ENCODE measurements around the gene NUP62CL. TPM values are rescaled to one million over a fixed set of nuclear protein-coding genes. Genes with fewer than 3 reads are reported as not detected.

Gene NUP62CL
- total RNA-seq, 4 donors from 2014 or later = 0.66 TPM; not detected in 3

GRCh38 chrX:107213477-107213876 is 7.2 kb upstream of the NUP62CL start:
- no peaks in the 10 kb centered on the region for H3K9me3 ChIP-seq
- WGBS, 2 donors = 76 to 85% methylated on average over 1 of the region's 1 CpG
- TF ChIP-seq EP300 (IDR thresholded peaks at IDR 0.05) (no peak), CTCF (IDR thresholded peaks at IDR 0.05) (no peak), POLR2A (IDR thresholded peaks at IDR 0.05) (no peak)
- H3K27ac ChIP-seq = no peak overlapping the region
- DNase-seq (ENCODE audit: low spot score in 2 of 2) = no peak
- no peaks in the 10 kb centered on the region for H3K36me3 ChIP-seq
- no peaks in the 10 kb centered on the region for H3K4me1 ChIP-seq
- peaks cover 0 to 9% of the 10 kb centered on the region in 2 donors for H3K27me3 ChIP-seq
- no peak overlapping the region for H3K4me3 ChIP-seq

GRCh38 chrX:107207943-107208342 is 1.7 kb upstream of the NUP62CL start:
- H3K36me3 ChIP-seq = no peaks in the 10 kb centered on the region
- H3K9me3 ChIP-seq = no peaks in the 10 kb centered on the region
- WGBS, 2 donors = 93 to 96% methylated on average over 9 of the region's 9 CpGs
- no peak overlapping the region for H3K4me3 ChIP-seq
- no peaks in the 10 kb centered on the region for H3K4me1 ChIP-seq
- DNase-seq (ENCODE audit: low spot score in 2 of 2) = no peak
- peaks cover 0 to 8% of the 10 kb centered on the region in 2 donors for H3K27me3 ChIP-seq
- no peak overlapping the region for H3K27ac ChIP-seq
- no peak for TF ChIP-seq CTCF (IDR thresholded peaks at IDR 0.05)
- no peak for TF ChIP-seq POLR2A (IDR thresholded peaks at IDR 0.05)
- no peak for TF ChIP-seq EP300 (IDR thresholded peaks at IDR 0.05)

- Histone ChIP-seq H3K27ac (no peak overlapping the region), H3K36me3 (no peaks in the 10 kb centered on the region), H3K27me3 (peaks cover 0 to 8% of the 10 kb centered on the region in 2 donors), H3K4me1 (no peaks in the 10 kb centered on the region), H3K9me3 (no peaks in the 10 kb centered on the region), H3K4me3 (no peak overlapping the region)
- TF ChIP-seq CTCF (IDR thresholded peaks at IDR 0.05) = no peak
- TF ChIP-seq POLR2A (IDR thresholded peaks at IDR 0.05) = no peak
- TF ChIP-seq EP300 (IDR thresholded peaks at IDR 0.05) = no peak
- no peak for DNase-seq (ENCODE audit: low spot score in 2 of 2)
- 83 to 97% methylated on average over 7 of the region's 7 CpGs for WGBS, 2 donors
These were observed 856 bp upstream of the NUP62CL start for GRCh38 chrX:107207089-107207488.

- Histone ChIP-seq H3K27me3 (peaks cover 0 to 11% of the 10 kb centered on the region in 2 donors), H3K9me3 (no peaks in the 10 kb centered on the region), H3K4me1 (no peaks in the 10 kb centered on the region), H3K27ac (no peak overlapping the region), H3K36me3 (no peaks in the 10 kb centered on the region), H3K4me3 (peak overlapping the region in 2 of 4 donors; percentile 38 to 49)
- TF ChIP-seq EP300 (IDR thresholded peaks at IDR 0.05) (no peak), POLR2A (IDR thresholded peaks at IDR 0.05) (no peak), CTCF (IDR thresholded peaks at IDR 0.05) (no peak)
- DNase-seq (ENCODE audit: low spot score in 2 of 2) = no peak
- WGBS, 2 donors = 56 to 71% methylated on average over 9 of the region's 9 CpGs
These were observed 448 bp upstream of the NUP62CL start for GRCh38 chrX:107206697-107207065.

GRCh38 chrX:107204068-107204605 is 2.1 kb downstream of the NUP62CL start:
- no peaks in the 10 kb centered on the region for H3K4me1 ChIP-seq
- no peak overlapping the region for H3K27ac ChIP-seq
- H3K27me3 ChIP-seq = peaks cover 0 to 13% of the 10 kb centered on the region in 2 donors
- 73 to 77% methylated on average over 6 of the region's 6 CpGs for WGBS, 2 donors
- H3K36me3 ChIP-seq = no peaks in the 10 kb centered on the region
- TF ChIP-seq EP300 (IDR thresholded peaks at IDR 0.05) (no peak), CTCF (IDR thresholded peaks at IDR 0.05) (no peak), POLR2A (IDR thresholded peaks at IDR 0.05) (no peak)
- no peak overlapping the region for H3K4me3 ChIP-seq
- no peaks in the 10 kb centered on the region for H3K9me3 ChIP-seq
- no peak for DNase-seq (ENCODE audit: low spot score in 2 of 2)

Data from tibial nerve (tissue), 4 donors.